Activated CD8-positive, alpha-beta T cell treated with anti-CD3 and anti-CD28 coated beads for 36 hours (primary cell): Measurements from ENCODE around the gene IGSF8. TPM values are rescaled to one million over a fixed set of nuclear protein-coding genes. Genes with fewer than 3 reads are reported as not detected.

Experiments used
- ATAC-seq: fragments of 200-7000 bp; cut with Tn5 transposase; one replicate; pipeline ENCODE4 v1.10.0; 2021; ENCODE audit warnings: mild to moderate bottlenecking, moderate library complexity
- CTCF ChIA-PET: fragments of 350-600 bp; sonication (Branson Sonifier 250); formaldehyde crosslinking; loops from one replicate; lab custom pipeline; 2021; ENCODE audit warnings: antibody characterized with exemption; lab: Charles Lee
- POLR2A ChIA-PET: fragments of 350-600 bp; sonication (Branson Sonifier 250); formaldehyde crosslinking; loops from one replicate; lab custom pipeline; 2021; ENCODE audit warnings: antibody characterized with exemption; lab: Charles Lee
- DNase-seq: peaks from one replicate; pipeline ENCODE4 v3.0.0-alpha.2; 2020
- H3K27ac Mint-ChIP-seq: one replicate; pipeline ENCODE4 v1.8.0; 2021; ENCODE audit warnings: mild to moderate bottlenecking, mixed read lengths
- H3K27me3 Mint-ChIP-seq: one replicate; pipeline ENCODE4 v1.8.0; 2021; ENCODE audit warnings: mixed read lengths
- H3K36me3 Mint-ChIP-seq: one replicate; pipeline ENCODE4 v1.8.0; 2021; ENCODE audit warnings: low read depth, mixed read lengths
- H3K4me1 Mint-ChIP-seq: one replicate; pipeline ENCODE4 v1.8.0; 2021; ENCODE audit warnings: low read depth, mixed read lengths
- H3K4me3 Mint-ChIP-seq: one replicate; pipeline ENCODE4 v1.8.0; 2021; ENCODE audit warnings: mild to moderate bottlenecking, moderate library complexity, mixed read lengths
- H3K9me3 Mint-ChIP-seq: one replicate; pipeline ENCODE4 v1.8.0; 2021; ENCODE audit warnings: mixed read lengths
- intact Hi-C: fragments of 100-400 bp; cut with micrococcal nuclease; formaldehyde crosslinking; loops from one replicate; pipeline ENCODE4 v1.10.0; 2022
- total RNA-seq, 2 experiments: library from RNA; stranded (reverse); gene quantifications; one replicate each; pipeline ENCODE4 v1.2.3, GENCODE V29; 2021
- TF ChIP-seq, protein P1 (sequence below): fragments of 200-600 bp; IDR thresholded peaks from one replicate; pipeline ENCODE4 v1.8.0; 2022; ENCODE audit warnings: antibody characterized with exemption, mild to moderate bottlenecking

Gene IGSF8
- total RNA-seq, 2 experiments from 2014 or later: 48.0 to 49.5 TPM

GRCh38 chr1:160130486-160130885 is 32.1 kb upstream of the IGSF8 start:
- no peaks in the 10 kb centered on the region for H3K4me1 Mint-ChIP-seq
- intact Hi-C loops: no loop called here
- no peak overlapping the region for H3K27ac Mint-ChIP-seq
- ATAC-seq: no peak
- no peaks in the 10 kb centered on the region for H3K36me3 Mint-ChIP-seq
- TF ChIP-seq, protein P1, sequence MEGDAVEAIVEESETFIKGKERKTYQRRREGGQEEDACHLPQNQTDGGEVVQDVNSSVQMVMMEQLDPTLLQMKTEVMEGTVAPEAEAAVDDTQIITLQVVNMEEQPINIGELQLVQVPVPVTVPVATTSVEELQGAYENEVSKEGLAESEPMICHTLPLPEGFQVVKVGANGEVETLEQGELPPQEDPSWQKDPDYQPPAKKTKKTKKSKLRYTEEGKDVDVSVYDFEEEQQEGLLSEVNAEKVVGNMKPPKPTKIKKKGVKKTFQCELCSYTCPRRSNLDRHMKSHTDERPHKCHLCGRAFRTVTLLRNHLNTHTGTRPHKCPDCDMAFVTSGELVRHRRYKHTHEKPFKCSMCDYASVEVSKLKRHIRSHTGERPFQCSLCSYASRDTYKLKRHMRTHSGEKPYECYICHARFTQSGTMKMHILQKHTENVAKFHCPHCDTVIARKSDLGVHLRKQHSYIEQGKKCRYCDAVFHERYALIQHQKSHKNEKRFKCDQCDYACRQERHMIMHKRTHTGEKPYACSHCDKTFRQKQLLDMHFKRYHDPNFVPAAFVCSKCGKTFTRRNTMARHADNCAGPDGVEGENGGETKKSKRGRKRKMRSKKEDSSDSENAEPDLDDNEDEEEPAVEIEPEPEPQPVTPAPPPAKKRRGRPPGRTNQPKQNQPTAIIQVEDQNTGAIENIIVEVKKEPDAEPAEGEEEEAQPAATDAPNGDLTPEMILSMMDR: no peak
- peaks cover 11% of the 10 kb centered on the region for H3K27me3 Mint-ChIP-seq
- no peaks in the 10 kb centered on the region for H3K9me3 Mint-ChIP-seq
- ChIA-PET CTCF (no interaction called here), POLR2A (interaction anchor here (0.8 kb wide), 1 partner anchor 21 kb away, joined by 3 read pairs; no protein-coding TSS in a partner anchor)
- no peak overlapping the region for H3K4me3 Mint-ChIP-seq
- DNase-seq: no peak

- Mint-ChIP-seq H3K4me1 (no peaks in the 10 kb centered on the region), H3K27me3 (peaks cover 11% of the 10 kb centered on the region), H3K36me3 (no peaks in the 10 kb centered on the region), H3K27ac (no peak overlapping the region), H3K9me3 (no peaks in the 10 kb centered on the region), H3K4me3 (no peak overlapping the region)
- TF ChIP-seq, protein P1: no peak
- CTCF ChIA-PET: no interaction called here
- ATAC-seq (no peak), DNase-seq (no peak)
- POLR2A ChIA-PET: interaction anchor here (0.8 kb wide), 1 partner anchor 21 kb away, joined by 3 read pairs; no protein-coding TSS in a partner anchor
- intact Hi-C loops: no loop called here
Measured at GRCh38 chr1:160129966-160130365, 31.5 kb upstream of the IGSF8 start.

GRCh38 chr1:160129558-160129957 is 31.1 kb upstream of the IGSF8 start:
- Mint-ChIP-seq H3K27ac (no peak overlapping the region), H3K4me1 (no peaks in the 10 kb centered on the region), H3K36me3 (no peaks in the 10 kb centered on the region), H3K4me3 (no peak overlapping the region), H3K27me3 (peaks cover 11% of the 10 kb centered on the region), H3K9me3 (no peaks in the 10 kb centered on the region)
- intact Hi-C loops: no loop called here
- DNase-seq: no peak
- CTCF ChIA-PET: no interaction called here
- TF ChIP-seq, protein P1: no peak
- POLR2A ChIA-PET: no interaction called here
- no peak for ATAC-seq

DNA sequence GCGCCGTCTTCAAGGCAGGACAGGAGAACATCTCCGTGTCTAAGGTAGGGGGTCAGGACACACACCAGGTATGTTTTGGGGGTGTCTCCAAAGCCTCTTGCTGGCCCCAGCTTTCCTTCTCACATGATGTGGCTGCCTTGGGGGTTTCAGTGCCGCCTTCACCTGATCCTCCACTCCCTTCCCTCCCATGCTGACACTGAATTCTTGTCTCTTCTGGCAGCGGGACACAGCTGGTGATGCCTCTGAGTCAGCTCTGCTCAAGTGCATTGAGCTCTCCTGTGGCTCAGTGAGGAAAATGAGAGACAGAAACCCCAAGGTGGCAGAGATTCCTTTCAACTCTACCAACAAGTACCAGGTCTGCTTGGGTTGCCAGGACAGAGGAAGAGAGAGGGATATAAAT is 30.6 kb upstream of the IGSF8 start:
- intact Hi-C loops: no loop called here
- POLR2A ChIA-PET: no interaction called here
- no peaks in the 10 kb centered on the region for H3K36me3 Mint-ChIP-seq

DNA sequence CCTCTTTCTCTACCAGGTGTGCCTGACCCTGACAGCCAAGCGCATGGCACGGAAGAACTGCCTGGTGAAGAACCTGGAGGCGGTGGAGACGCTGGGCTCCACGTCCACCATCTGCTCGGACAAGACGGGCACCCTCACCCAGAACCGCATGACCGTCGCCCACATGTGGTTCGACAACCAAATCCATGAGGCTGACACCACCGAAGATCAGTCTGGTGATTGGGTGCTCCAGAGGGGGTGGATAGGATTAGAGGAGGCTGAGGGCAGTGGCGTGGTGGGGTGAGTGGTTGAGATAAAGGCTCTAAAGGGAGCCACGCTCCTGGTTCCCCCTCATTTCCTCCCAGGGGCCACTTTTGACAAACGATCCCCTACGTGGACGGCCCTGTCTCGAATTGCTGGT is 30.2 kb upstream of the IGSF8 start:
- Mint-ChIP-seq H3K9me3 (no peaks in the 10 kb centered on the region), H3K4me3 (no peak overlapping the region), H3K27ac (no peak overlapping the region), H3K4me1 (no peaks in the 10 kb centered on the region), H3K36me3 (no peaks in the 10 kb centered on the region), H3K27me3 (peaks cover 11% of the 10 kb centered on the region)
- intact Hi-C loops: no loop called here
- DNase-seq: no peak
- ChIA-PET POLR2A (no interaction called here), CTCF (interaction anchor here (0.8 to 1.4 kb wide), 3 partner anchors 28 to 163 kb away, joined by 3 to 5 read pairs (median 3); no protein-coding TSS in a partner anchor)
- ATAC-seq: no peak
- TF ChIP-seq, protein P1: no peak

More for the DNA sequence above, 30.6 kb upstream of the IGSF8 start:
- CTCF ChIA-PET: interaction anchor here (0.8 kb wide), 1 partner anchor 162 kb away, joined by 3 read pairs; no protein-coding TSS in a partner anchor
- no peak overlapping the region for H3K4me3 Mint-ChIP-seq
- no peaks in the 10 kb centered on the region for H3K4me1 Mint-ChIP-seq
- no peak overlapping the region for H3K27ac Mint-ChIP-seq
- H3K9me3 Mint-ChIP-seq: no peaks in the 10 kb centered on the region
- peaks cover 11% of the 10 kb centered on the region for H3K27me3 Mint-ChIP-seq
- DNase-seq (no peak), ATAC-seq (no peak)
- TF ChIP-seq, protein P1: no peak
